SH-SY5Y (cell line): ENCODE results near the gene F11.

Experiments
- GATA2 ChIP-seq: IDR thresholded peaks from 2 replicates; pipeline ENCODE4 v1.6.1; 2011; ENCODE audit warnings: mild to moderate bottlenecking, low read depth, low read length
- GATA3 ChIP-seq: IDR thresholded peaks from 2 replicates; pipeline ENCODE4 v1.6.1; 2011; ENCODE audit warnings: low read depth, mild to moderate bottlenecking, low read length, moderate library complexity

DNA sequence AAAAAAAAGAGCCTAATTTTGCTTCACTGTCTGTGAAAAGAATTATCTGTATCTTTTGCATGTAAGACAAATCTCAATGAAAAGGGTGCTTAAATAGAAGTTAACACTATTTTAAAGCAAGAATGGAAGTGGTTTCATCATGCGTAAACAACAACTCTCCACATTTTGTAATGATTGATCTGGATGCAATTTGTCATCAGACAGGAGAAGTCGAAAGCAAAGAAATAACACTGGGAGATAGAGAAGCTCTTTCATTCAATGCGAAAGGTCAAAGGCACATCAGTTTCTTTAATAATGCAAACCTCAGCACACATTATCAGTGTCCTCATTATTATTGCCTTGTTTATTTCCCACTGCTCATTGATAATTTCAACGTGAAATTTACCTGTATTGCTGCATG lies 29.9 kb upstream of the F11 start:
- TF ChIP-seq GATA2 (no peak), GATA3 (no peak)
